Activated T-helper 1 cell treated with anti-CD3 and anti-CD28 coated beads, Interleukin-2, amount 50 U/mL, for 16 hours (primary cell): ENCODE measurements around the gene BANK1.

Experiments
- DNase-seq, 2 donors: peaks; one replicate each; pipeline ENCODE4 v3.0.0-alpha.2; 2020; ENCODE audit warnings: low read depth in 1 of 2, low spot score in 1 of 2

BANK1 gene

GRCh38 chr4:101813604-101814003 is 23.1 kb downstream of the BANK1 start:
- DNase-seq, result no peak

GRCh38 chr4:101818362-101818761 is 27.8 kb downstream of the BANK1 start:
- DNase-seq, result no peak

DNA sequence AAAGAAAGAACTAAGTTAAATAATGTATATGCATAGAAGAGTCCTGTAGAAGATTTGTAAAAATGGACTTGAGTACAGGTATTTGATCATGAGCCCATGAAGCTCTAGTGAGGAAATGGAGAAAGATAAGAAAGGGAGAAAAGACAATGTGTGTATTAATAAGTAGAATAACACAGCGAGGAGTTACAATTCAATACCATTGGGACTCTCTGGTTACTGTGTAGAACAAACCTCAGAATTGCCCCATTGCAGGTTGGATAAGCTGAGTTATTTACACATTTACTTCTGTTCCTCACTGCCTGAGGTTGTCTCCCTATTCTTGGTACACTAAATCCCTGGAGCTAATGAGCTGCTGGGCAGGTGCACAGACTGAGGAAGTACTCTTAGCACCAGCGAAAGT is 33.3 kb downstream of the BANK1 start:
- no peak for DNase-seq

DNA sequence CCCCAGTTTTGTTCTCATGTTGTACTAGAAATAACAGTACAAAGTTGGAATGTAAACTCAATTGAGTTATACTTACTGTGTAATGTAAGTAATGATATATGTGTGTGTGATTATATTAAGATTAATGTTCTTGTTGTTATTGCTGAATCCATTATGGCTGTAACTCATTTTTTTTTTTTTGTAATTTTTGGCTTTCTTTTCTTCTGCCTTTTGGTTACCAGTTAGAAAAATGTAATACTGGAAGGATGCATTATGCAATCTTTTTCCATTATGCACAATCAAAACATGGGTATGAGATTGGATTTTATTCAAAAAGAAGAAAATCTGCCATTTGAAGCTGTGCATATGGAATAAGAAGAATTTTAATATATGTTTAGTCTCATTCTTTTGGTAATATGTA is 34.0 kb downstream of the BANK1 start:
- no peak for DNase-seq

- DNase-seq, result no peak
Measured at GRCh38 chr4:101825953-101826352, 35.4 kb downstream of the BANK1 start.

GRCh38 chr4:101831816-101832215 is 41.3 kb downstream of the BANK1 start:
- DNase-seq, result no peak

- DNase-seq, result no peak
Measured at GRCh38 chr4:101833480-101833879, 43.0 kb downstream of the BANK1 start.

DNA sequence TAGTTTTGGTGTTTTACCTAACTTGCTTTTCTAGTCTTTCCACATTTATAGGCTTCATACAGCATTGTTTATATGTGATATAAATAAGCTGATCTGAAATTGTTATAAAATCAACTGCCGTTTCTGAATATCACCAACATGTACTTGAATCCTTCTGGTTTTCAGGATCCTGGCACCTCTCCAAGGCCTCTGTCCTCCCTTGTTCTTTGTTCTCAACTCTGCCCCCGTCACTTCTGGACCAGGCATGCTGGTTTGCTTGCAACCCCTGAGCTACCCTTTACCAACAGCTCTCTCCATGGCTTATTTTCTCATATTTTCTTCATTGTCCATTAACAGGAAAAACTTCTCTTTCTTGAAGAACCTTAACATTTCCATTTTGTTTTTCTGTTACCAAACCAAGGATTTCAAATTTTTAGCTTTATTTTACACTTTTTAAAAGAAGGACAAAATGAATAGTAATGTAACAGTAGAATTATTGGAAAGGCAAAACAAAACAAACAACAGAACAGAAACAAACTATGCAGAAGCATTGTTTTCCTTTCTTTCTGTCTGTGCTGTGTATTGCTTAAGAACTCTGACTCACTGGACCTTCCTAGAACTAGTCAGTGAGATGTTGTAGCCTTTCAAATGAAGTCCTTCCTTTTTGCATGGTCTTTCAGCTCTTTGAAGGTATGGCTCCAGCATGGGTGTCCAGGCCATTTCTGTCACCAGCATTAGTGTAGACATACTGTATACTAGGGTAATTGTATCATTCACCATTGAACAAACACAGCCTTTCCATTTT is 44.8 kb downstream of the BANK1 start:
- no peak for DNase-seq

GRCh38 chr4:101843054-101843453 is 52.5 kb downstream of the BANK1 start:
- no peak for DNase-seq

- no peak for DNase-seq
Measured at GRCh38 chr4:101846550-101846949, 56.0 kb downstream of the BANK1 start.

- no peak for DNase-seq
Measured at GRCh38 chr4:101850698-101851097, 60.2 kb downstream of the BANK1 start.

DNA sequence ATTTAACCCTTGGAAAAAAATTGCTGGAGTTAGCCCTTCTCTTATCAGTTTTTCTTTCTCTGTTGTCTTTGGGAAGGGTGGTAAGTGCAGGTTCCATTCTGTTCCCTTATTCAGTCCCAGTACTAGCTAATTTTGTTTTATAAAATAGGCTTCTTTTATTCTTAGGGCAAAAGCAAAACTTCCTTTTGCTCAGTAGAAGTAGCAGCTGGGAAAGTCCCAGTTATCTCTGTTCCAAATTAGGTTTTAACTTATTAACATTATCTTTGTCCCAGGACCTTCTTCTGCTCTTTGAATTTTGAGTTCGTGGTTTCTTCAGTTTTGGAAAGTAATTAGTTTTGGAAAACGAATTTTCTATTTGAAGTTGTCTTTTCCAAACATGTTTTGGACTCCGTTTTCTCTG is 61.1 kb downstream of the BANK1 start:
- no peak for DNase-seq

DNA sequence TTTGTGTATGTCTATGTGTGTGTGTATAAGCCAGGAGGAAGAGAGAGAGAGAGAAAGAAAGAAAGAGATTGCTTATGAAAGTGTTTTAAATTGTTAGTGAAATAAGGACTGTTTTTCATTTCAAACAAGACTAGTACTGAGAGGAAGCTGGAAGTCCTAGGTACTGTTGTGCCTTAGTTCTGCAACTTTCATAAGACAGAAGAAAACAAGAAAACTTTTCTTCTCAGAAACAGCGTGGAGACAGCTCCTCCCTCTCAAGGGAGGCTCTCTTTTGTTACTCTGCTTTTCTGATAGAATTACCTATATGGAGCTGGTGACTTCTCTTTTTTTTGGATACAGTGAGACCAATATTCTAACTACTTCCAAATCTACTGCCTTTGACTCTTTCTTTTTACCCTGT is 62.5 kb downstream of the BANK1 start:
- no peak for DNase-seq

- DNase-seq, result no peak
Measured at GRCh38 chr4:101853691-101854090, 63.2 kb downstream of the BANK1 start.

GRCh38 chr4:101855239-101855638 is 64.7 kb downstream of the BANK1 start:
- DNase-seq, result no peak

DNA sequence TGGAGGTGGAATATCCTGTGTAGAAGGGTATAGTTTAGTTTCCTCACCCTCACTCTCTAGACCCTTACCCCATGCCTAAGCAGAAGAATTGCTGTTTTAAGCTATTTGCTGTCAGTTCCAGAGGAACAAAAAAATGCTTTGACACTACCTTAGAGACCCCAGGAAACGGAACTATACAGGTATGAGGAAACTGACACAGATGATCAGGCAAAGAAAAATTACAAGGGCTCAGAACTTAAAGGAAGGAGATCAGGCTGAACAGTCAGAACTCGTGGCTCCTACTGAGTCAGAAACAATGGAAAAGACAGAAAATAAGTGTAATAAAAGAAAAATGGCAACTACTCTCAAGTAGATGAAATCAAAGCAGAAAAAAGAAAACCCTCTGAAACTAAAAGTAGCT is 65.6 kb downstream of the BANK1 start:
- no peak for DNase-seq

- DNase-seq, result no peak
Measured at GRCh38 chr4:101857176-101857575, 66.6 kb downstream of the BANK1 start.

- DNase-seq, result no peak
Measured at GRCh38 chr4:101858641-101859040, 68.1 kb downstream of the BANK1 start.

- DNase-seq, result no peak
Measured at GRCh38 chr4:101862595-101862994, 72.1 kb downstream of the BANK1 start.

DNA sequence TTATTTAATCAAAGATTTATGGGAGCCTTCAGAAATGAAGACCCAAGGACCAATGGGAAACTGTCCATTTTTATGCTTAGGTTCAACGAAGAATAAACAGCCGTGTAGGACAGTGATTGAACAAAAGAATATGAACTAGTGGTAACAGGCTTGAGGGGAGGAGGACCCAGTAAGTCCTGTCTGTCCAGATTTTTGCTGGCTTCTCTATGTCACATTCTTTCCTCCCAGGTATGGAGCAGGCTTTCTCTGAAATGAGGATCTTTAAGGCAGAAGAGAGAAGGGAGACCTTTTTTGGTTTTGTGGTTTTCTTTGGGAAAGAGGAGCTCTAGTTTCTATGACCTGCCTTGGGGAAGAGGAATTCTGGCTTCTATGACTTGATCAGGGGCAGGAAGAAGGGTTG is 74.1 kb downstream of the BANK1 start:
- DNase-seq, result no peak

- no peak for DNase-seq
Measured at GRCh38 chr4:101865501-101866062, 75.1 kb downstream of the BANK1 start.

GRCh38 chr4:101870874-101871273 is 80.3 kb downstream of the BANK1 start:
- no peak for DNase-seq
